ENCODE measurements around the gene LRRC43.

- TF ChIP-seq MXI1 (IDR thresholded peaks at IDR 0.05; ENCODE audit: borderline replicate concordance, low read depth, low read length) (no peak), CTCF (conservative IDR thresholded peaks at IDR 0.05; ENCODE audit: low read depth, low read length) (no peak), FOS (IDR thresholded peaks at IDR 0.05; ENCODE audit: low read depth, low read length) (no peak), POLR2A (IDR thresholded peaks at IDR 0.05; ENCODE audit: low read depth, low read length) (no peak), SMC3 (IDR thresholded peaks at IDR 0.05; ENCODE audit: low read depth, low read length) (no peak)
Measured at GRCh38 chr12:122207391-122207790, 24.5 kb downstream of the LRRC43 start.

All from IMR-90 (cell line).